Astrocyte (in vitro differentiated cells and primary cell): ENCODE results near the gene VDAC2. TPM values are rescaled to one million over a fixed set of nuclear protein-coding genes. Genes with fewer than 3 reads are reported as not detected.

Source experiments
- DNase-seq: peaks from one replicate; pipeline ENCODE4 v3.0.0-alpha.2; 2010; ENCODE audit warnings: low read depth
- FAIRE-seq: peaks from 2 replicates; lab custom pipeline; 2011; peaks lifted over from hg19 to GRCh38; lab: Jason Lieb, UNC
- H2AFZ ChIP-seq: 2 replicates; pipeline ENCODE4 v1.6.0; 2012; ENCODE audit warnings: low read depth, low read length, inconsistent platforms
- H3K27ac ChIP-seq: 2 replicates; pipeline ENCODE4 v1.5.1; 2011; ENCODE audit warnings: low read depth, low read length, inconsistent platforms
- H3K27me3 ChIP-seq: 2 replicates; pipeline ENCODE4 v1.6.0; 2011; ENCODE audit warnings: low read length, inconsistent platforms; ENCODE audit not compliant: insufficient read depth
- H3K36me3 ChIP-seq: 2 replicates; pipeline ENCODE4 v1.5.1; 2011; ENCODE audit warnings: low read length, inconsistent platforms; ENCODE audit not compliant: insufficient read depth
- H3K4me1 ChIP-seq: 2 replicates; pipeline ENCODE4 v1.5.1; 2011; ENCODE audit warnings: low read length, inconsistent platforms; ENCODE audit not compliant: insufficient read depth
- H3K4me2 ChIP-seq: 2 replicates; pipeline ENCODE4 v1.6.0; 2012; ENCODE audit warnings: low read length, inconsistent platforms
- H3K4me3 ChIP-seq: 2 replicates; pipeline ENCODE4 v1.5.1; 2011; ENCODE audit warnings: low read depth, mild to moderate bottlenecking, low read length, inconsistent platforms; ENCODE audit not compliant: insufficient read depth
- H3K79me2 ChIP-seq: 2 replicates; pipeline ENCODE4 v1.6.0; 2012; ENCODE audit warnings: mild to moderate bottlenecking, low read length, inconsistent platforms; ENCODE audit not compliant: insufficient read depth
- H3K9ac ChIP-seq: 2 replicates; pipeline ENCODE4 v1.6.0; 2012; ENCODE audit warnings: mild to moderate bottlenecking, low read length, inconsistent platforms
- H3K9me3 ChIP-seq: 2 replicates; pipeline ENCODE4 v1.5.1; 2012; ENCODE audit warnings: low read depth, mild to moderate bottlenecking, low read length, inconsistent platforms; ENCODE audit not compliant: insufficient read depth
- H4K20me1 ChIP-seq: 2 replicates; pipeline ENCODE4 v1.6.0; 2012; ENCODE audit warnings: low read length, inconsistent platforms; ENCODE audit not compliant: insufficient read depth
- H3K27ac Mint-ChIP-seq: one replicate; pipeline ENCODE4 v1.8.0; 2021; ENCODE audit warnings: mild to moderate bottlenecking, mixed read lengths; ENCODE audit not compliant: unreplicated experiment
- H3K27me3 Mint-ChIP-seq: one replicate; pipeline ENCODE4 v1.8.0; 2021; ENCODE audit warnings: low read depth, mixed read lengths; ENCODE audit not compliant: unreplicated experiment
- H3K36me3 Mint-ChIP-seq: one replicate; pipeline ENCODE4 v1.8.0; 2021; ENCODE audit warnings: low read depth, mixed read lengths; ENCODE audit not compliant: unreplicated experiment
- H3K4me1 Mint-ChIP-seq: one replicate; pipeline ENCODE4 v1.8.0; 2021; ENCODE audit warnings: low read depth, mixed read lengths; ENCODE audit not compliant: unreplicated experiment
- H3K4me3 Mint-ChIP-seq: one replicate; pipeline ENCODE4 v1.8.0; 2021; ENCODE audit warnings: mild to moderate bottlenecking, moderate library complexity, mixed read lengths; ENCODE audit not compliant: unreplicated experiment
- H3K9me3 Mint-ChIP-seq: one replicate; pipeline ENCODE4 v1.8.0; 2021; ENCODE audit warnings: mild to moderate bottlenecking, mixed read lengths; ENCODE audit not compliant: unreplicated experiment
- CTCF ChIP-seq: IDR thresholded peaks from 2 replicates; pipeline ENCODE4 v1.5.1; 2011; ENCODE audit warnings: low read depth, mild to moderate bottlenecking, inconsistent platforms, low read length, moderate library complexity; ENCODE audit not compliant: insufficient read depth
- EZH2 ChIP-seq: IDR thresholded peaks from 2 replicates; pipeline ENCODE4 v1.6.1; 2012; ENCODE audit warnings: mild to moderate bottlenecking, low read length, inconsistent platforms; ENCODE audit not compliant: insufficient read depth
- total RNA-seq: library from RNA; stranded (reverse); gene quantifications from 2 replicates; pipeline ENCODE4 v1.2.1, GENCODE V29; 2021

Gene VDAC2
- total RNA-seq, 1 donor from 2014 or later: 373 TPM

DNA sequence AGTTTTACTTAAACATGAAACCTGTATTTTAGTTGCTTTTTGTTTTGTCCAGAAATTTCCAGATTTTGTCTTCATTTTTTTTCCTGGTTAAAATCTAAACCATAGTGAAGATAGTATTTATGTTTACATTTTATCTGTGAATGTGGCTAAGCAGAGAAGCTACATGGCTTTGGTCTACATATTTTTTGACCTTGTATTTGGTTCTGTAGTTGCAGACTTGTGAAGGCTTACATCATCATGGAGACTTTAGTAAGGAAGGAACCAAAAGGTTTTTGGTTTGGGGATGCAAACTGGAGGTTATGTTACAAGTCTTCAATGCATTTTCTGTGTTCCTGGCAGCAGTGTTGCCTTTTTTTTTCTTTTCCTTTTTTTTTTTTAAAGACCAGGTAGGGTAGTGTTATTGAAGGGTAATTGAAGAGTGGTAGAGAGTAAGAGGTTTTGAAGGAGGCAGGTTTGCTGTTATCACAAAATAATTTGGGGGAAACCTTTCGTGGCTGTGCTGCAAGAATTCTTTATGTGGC is 30.9 kb upstream of the VDAC2 start:
- no peak for FAIRE-seq
- no peak overlapping the region for H3K27ac Mint-ChIP-seq
- H3K4me3 Mint-ChIP-seq: no peak overlapping the region
- no peak for TF ChIP-seq EZH2
- no peak for TF ChIP-seq CTCF
- Histone ChIP-seq H2AFZ (no peak overlapping the region), H3K9ac (no peak overlapping the region), H4K20me1 (peaks cover 13% of the 10 kb centered on the region), H3K27me3 (no peaks in the 10 kb centered on the region), H3K27ac (no peak overlapping the region), H3K4me1 (peaks cover 2% of the 10 kb centered on the region), H3K9me3 (no peaks in the 10 kb centered on the region), H3K4me2 (no peak overlapping the region), H3K79me2 (no peaks in the 10 kb centered on the region), H3K4me3 (no peak overlapping the region), H3K36me3 (peaks cover 7% of the 10 kb centered on the region)
- peaks cover 5% of the 10 kb centered on the region for H3K4me1 Mint-ChIP-seq
- H3K9me3 Mint-ChIP-seq: no peaks in the 10 kb centered on the region
- DNase-seq: no peak
- peaks cover 9% of the 10 kb centered on the region for H3K36me3 Mint-ChIP-seq
- no peaks in the 10 kb centered on the region for H3K27me3 Mint-ChIP-seq

DNA sequence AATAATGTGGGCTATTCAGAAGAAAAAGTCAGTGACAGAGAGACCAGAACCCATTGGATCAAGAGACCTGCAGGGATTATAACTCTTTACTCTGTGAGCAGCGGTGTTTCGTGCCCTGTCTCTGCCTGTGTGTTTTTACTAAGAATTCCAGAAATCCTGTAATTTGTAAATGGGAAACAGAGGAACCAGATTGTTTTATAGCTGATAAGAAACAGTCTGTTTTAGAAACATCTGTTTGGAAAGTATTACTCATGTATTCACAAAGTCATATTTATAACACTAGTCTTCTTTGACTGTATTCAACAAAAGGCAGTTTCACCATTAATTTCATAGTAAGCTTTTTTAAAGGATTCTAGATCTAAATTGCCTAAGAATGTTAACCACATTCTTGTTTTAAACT is 30.0 kb upstream of the VDAC2 start:
- Mint-ChIP-seq H3K27ac (no peak overlapping the region), H3K9me3 (no peaks in the 10 kb centered on the region), H3K27me3 (no peaks in the 10 kb centered on the region), H3K4me3 (no peak overlapping the region), H3K36me3 (peaks cover 9% of the 10 kb centered on the region), H3K4me1 (peaks cover 5% of the 10 kb centered on the region)
- Histone ChIP-seq H3K27ac (no peak overlapping the region), H3K27me3 (no peaks in the 10 kb centered on the region), H3K9me3 (no peaks in the 10 kb centered on the region), H3K4me2 (no peak overlapping the region), H3K79me2 (no peaks in the 10 kb centered on the region), H3K4me3 (no peak overlapping the region), H3K4me1 (peaks cover 2% of the 10 kb centered on the region), H2AFZ (no peak overlapping the region), H4K20me1 (peaks cover 9% of the 10 kb centered on the region), H3K36me3 (peaks cover 7% of the 10 kb centered on the region), H3K9ac (no peak overlapping the region)
- DNase-seq: peak; percentile 58
- FAIRE-seq: no peak
- TF ChIP-seq CTCF: no peak
- TF ChIP-seq EZH2: no peak

DNA sequence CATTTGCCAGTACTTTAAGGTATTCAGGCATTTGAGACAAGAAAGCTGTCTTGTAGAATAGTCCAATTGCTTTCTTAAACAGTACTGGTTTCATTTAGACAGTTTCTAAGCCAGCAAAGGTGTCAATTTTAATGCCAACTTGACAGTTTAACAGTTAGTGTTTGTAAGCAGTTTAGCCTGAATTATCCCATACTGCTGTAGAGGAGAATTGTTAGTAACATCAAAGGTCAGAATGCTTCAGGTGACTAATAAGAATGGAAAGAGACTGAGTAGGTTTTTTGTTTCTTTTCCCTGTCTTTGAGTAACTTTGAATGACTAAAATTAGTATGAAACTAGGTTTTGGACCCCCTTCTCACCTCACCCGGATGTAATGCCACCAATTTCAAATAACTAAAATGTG is 29.5 kb upstream of the VDAC2 start:
- H3K27ac ChIP-seq: no peak overlapping the region
- Mint-ChIP-seq H3K4me3 (no peak overlapping the region), H3K27ac (no peak overlapping the region), H3K36me3 (peaks cover 9% of the 10 kb centered on the region), H3K4me1 (peaks cover 5% of the 10 kb centered on the region), H3K27me3 (no peaks in the 10 kb centered on the region), H3K9me3 (no peaks in the 10 kb centered on the region)
- no peak for FAIRE-seq
- H3K4me1 ChIP-seq: peaks cover 2% of the 10 kb centered on the region
- H3K79me2 ChIP-seq: no peaks in the 10 kb centered on the region
- no peak overlapping the region for H3K4me2 ChIP-seq
- H2AFZ ChIP-seq: no peak overlapping the region
- DNase-seq: no peak
- TF ChIP-seq EZH2 (no peak), CTCF (no peak)
- H3K27me3 ChIP-seq: no peaks in the 10 kb centered on the region
- peaks cover 5% of the 10 kb centered on the region for H3K36me3 ChIP-seq
- no peak overlapping the region for H3K9ac ChIP-seq
- no peaks in the 10 kb centered on the region for H3K9me3 ChIP-seq
- no peak overlapping the region for H3K4me3 ChIP-seq
- H4K20me1 ChIP-seq: peaks cover 9% of the 10 kb centered on the region
